ENCODE measurements around the gene RBM19.

The RBM19 gene

GRCh38 chr12:113899042-113899560, 67.0 kb downstream of the RBM19 start:
- DNase-seq: no peak

- no peak for DNase-seq
These were observed 67.7 kb downstream of the RBM19 start for GRCh38 chr12:113898466-113898865.

GRCh38 chr12:113897406-113897805, 68.7 kb downstream of the RBM19 start:
- no peak for DNase-seq

GRCh38 chr12:113896841-113897240, 69.3 kb downstream of the RBM19 start:
- DNase-seq: no peak

GRCh38 chr12:113896194-113896593, 69.9 kb downstream of the RBM19 start:
- DNase-seq: no peak

- DNase-seq: no peak
These were observed 70.9 kb downstream of the RBM19 start for GRCh38 chr12:113895176-113895575.

- DNase-seq: no peak
These were observed 71.4 kb downstream of the RBM19 start for GRCh38 chr12:113894697-113895096.

GRCh38 chr12:113893221-113893620, 72.9 kb downstream of the RBM19 start:
- DNase-seq: no peak

GRCh38 chr12:113892556-113892955, 73.6 kb downstream of the RBM19 start:
- no peak for DNase-seq

- peak; percentile 22 for DNase-seq
These were observed 74.2 kb downstream of the RBM19 start for GRCh38 chr12:113891739-113892520.

GRCh38 chr12:113891167-113891692, 74.9 kb downstream of the RBM19 start:
- no peak for DNase-seq

GRCh38 chr12:113889891-113890581, 76.1 kb downstream of the RBM19 start:
- peak; percentile 6 for DNase-seq

- peak; percentile 7 for DNase-seq
These were observed 77.0 kb downstream of the RBM19 start for GRCh38 chr12:113889076-113889475.

- no peak for DNase-seq
These were observed 77.7 kb downstream of the RBM19 start for GRCh38 chr12:113888435-113888834.

GRCh38 chr12:113887906-113888305, 78.2 kb downstream of the RBM19 start:
- DNase-seq: no peak

- no peak for DNase-seq
These were observed 79.4 kb downstream of the RBM19 start for GRCh38 chr12:113886721-113887120.

GRCh38 chr12:113884392-113884791, 81.7 kb downstream of the RBM19 start:
- DNase-seq: no peak

GRCh38 chr12:113882690-113883089, 83.4 kb downstream of the RBM19 start:
- DNase-seq: no peak

GRCh38 chr12:113880988-113881962, 84.8 kb downstream of the RBM19 start:
- peak; percentile 25 for DNase-seq

GRCh38 chr12:113880326-113880725, 85.8 kb downstream of the RBM19 start:
- peak; percentile 6 for DNase-seq

- no peak for DNase-seq
These were observed 86.5 kb downstream of the RBM19 start for GRCh38 chr12:113879658-113880057.

- DNase-seq: no peak
These were observed 88.5 kb downstream of the RBM19 start for GRCh38 chr12:113877607-113878006.

GRCh38 chr12:113876160-113876559, 90.0 kb downstream of the RBM19 start:
- DNase-seq: no peak
